K562 (cell line): ENCODE data around the gene MTA2. TPM values are rescaled to one million over a fixed set of nuclear protein-coding genes. Genes with fewer than 3 reads are reported as not detected.

ENCODE experiments used
- BRCA1 ChIP-seq, 2 experiments: fragments of 450-650 bp in 1 of 2; sonication (generic) in 1 of 2; formaldehyde crosslinking in 1 of 2; IDR thresholded peaks; 2 replicates each; pipeline versions ENCODE4 v1.5.0 to v1.6.1; 2017 to 2020; ENCODE audit warnings: mild to moderate bottlenecking in 1 of 2, missing genetic modification reagents in 1 of 2
- CAMTA2 ChIP-seq: fragments of 250-450 bp; sonication (Bioruptor Pico); conservative IDR thresholded peaks from 2 replicates; pipeline ENCODE4 v1.5.1; 2022
- CEBPG ChIP-seq, 3 experiments: fragments of 200-800 bp in 1 of 3; sonication (Bioruptor generic) in 1 of 3; sonication (generic) in 1 of 3; formaldehyde crosslinking in 1 of 3; IDR thresholded peaks in 2 of 3; conservative IDR thresholded peaks in 1 of 3; 2 replicates each; pipeline versions ENCODE4 v1.6.1 to v1.8.0; 2016 to 2022; ENCODE audit warnings: missing compliant biosample characterization in 2 of 3, missing genetic modification characterization in 2 of 3, mild to moderate bottlenecking in 1 of 3, missing genetic modification reagents in 1 of 3
- ETV5 ChIP-seq: sonication (generic); formaldehyde crosslinking; IDR thresholded peaks from 2 replicates; pipeline ENCODE4 v1.4.0; 2020; ENCODE audit warnings: low read depth, mild to moderate bottlenecking, missing genetic modification reagents
- FOXP1 ChIP-seq: sonication (generic); formaldehyde crosslinking; IDR thresholded peaks from 2 replicates; pipeline ENCODE4 v1.8.0; 2022; ENCODE audit warnings: mild to moderate bottlenecking, missing genetic modification reagents
- HDAC2 ChIP-seq: fragments of 450-650 bp; IDR thresholded peaks from 2 replicates; pipeline ENCODE4 v1.6.1; 2016; ENCODE audit warnings: mild to moderate bottlenecking
- HLTF ChIP-seq: fragments of 450-650 bp; IDR thresholded peaks from 2 replicates; pipeline ENCODE4 v1.6.1; 2016
- HNRNPUL1 ChIP-seq: fragments of 200-400 bp; formaldehyde crosslinking; IDR thresholded peaks from 2 replicates; pipeline ENCODE4 v1.6.1; 2017; ENCODE audit warnings: low read length
- KHSRP ChIP-seq: fragments of 450-650 bp; IDR thresholded peaks from 2 replicates; pipeline ENCODE4 v1.6.1; 2017
- NR2C1 ChIP-seq, 2 experiments: fragments of 450-650 bp; IDR thresholded peaks; 2 replicates each; pipeline ENCODE4 v1.6.1; 2017; ENCODE audit warnings: mild to moderate bottlenecking in 2 of 2, antibody characterized with exemption in 1 of 2, inconsistent platforms in 1 of 2, missing compliant biosample characterization in 1 of 2, missing genetic modification characterization in 1 of 2
- PRMT5 ChIP-seq: sonication (generic); formaldehyde crosslinking; IDR thresholded peaks from 2 replicates; pipeline ENCODE4 v1.5.0; 2020; ENCODE audit warnings: missing genetic modification reagents
- PRPF4 ChIP-seq: fragments of 200-400 bp; formaldehyde crosslinking; IDR thresholded peaks from one replicate; pipeline ENCODE4 v1.6.1; 2017; ENCODE audit warnings: low read length, low read depth, mild to moderate bottlenecking; ENCODE audit not compliant: insufficient read depth, poor library complexity, severe bottlenecking
- RAD21 ChIP-seq, 2 experiments: fragments of 250-450 bp in 1 of 2; fragments of 450-650 bp in 1 of 2; sonication (Bioruptor Pico) in 1 of 2; formaldehyde crosslinking in 1 of 2; IDR thresholded peaks in 1 of 2; conservative IDR thresholded peaks in 1 of 2; 2 replicates each; pipeline versions ENCODE4 v1.4.0 to v1.8.0; 2020 to 2022; ENCODE audit warnings: mild to moderate bottlenecking in 2 of 2, moderate library complexity in 1 of 2
- YBX1 ChIP-seq: fragments of 450-650 bp; IDR thresholded peaks from 2 replicates; pipeline ENCODE4 v1.7.1; 2016; ENCODE audit warnings: mild to moderate bottlenecking
- ZNF785 ChIP-seq: fragments of 250-450 bp; sonication (Bioruptor Pico); IDR thresholded peaks from 2 replicates; pipeline ENCODE4 v1.4.0; 2020; ENCODE audit warnings: mild to moderate bottlenecking
- ZSCAN32 ChIP-seq: fragments of 450-650 bp; formaldehyde crosslinking; IDR thresholded peaks from 2 replicates; pipeline ENCODE4 v1.4.0; 2020; ENCODE audit warnings: mild to moderate bottlenecking, moderate library complexity
- polyA plus RNA-seq, 8 experiments: library from polyadenylated mRNA; depleted of rRNA in 4 of 8; stranded (reverse) in 5 of 8; unstranded in 3 of 8; fragments of >200 nt; fragmentation: Nextera tagmentation in 2 of 8; fragmentation: Illumina TruSeq in 1 of 8; extraction: Ambion mirVana in 2 of 8; extraction: Trizol in 1 of 8; gene quantifications; 2 replicates each; pipeline versions ENCODE4 v1.2.1 to v1.2.3, GENCODE V29; 2011 to 2014; ENCODE audit warnings: inconsistent platforms in 1 of 8, missing spikeins in 1 of 8
- total RNA-seq, 7 experiments: library from RNA; depleted of rRNA in 6 of 7; stranded (reverse); fragments of >200 nt in 6 of 7; fragmentation: Illumina TruSeq in 2 of 7; extraction: Trizol in 2 of 7; gene quantifications; 2 replicates each; pipeline versions ENCODE4 v1.2.1 to v1.2.3, GENCODE V29; 2011 to 2021; ENCODE audit warnings: low replicate concordance in 1 of 7
- TF ChIP-seq, protein P1 (sequence below): fragments of 450-650 bp; IDR thresholded peaks from 2 replicates; pipeline ENCODE4 v1.6.1; 2018; ENCODE audit not compliant: partially characterized antibody
- TF ChIP-seq, protein P2 (sequence below): fragments of 450-650 bp; conservative IDR thresholded peaks from 2 replicates; pipeline ENCODE4 v1.6.1; 2016; ENCODE audit warnings: missing genetic modification characterization, low read depth, mild to moderate bottlenecking, control low read depth, missing compliant biosample characterization
- TF ChIP-seq, protein P3 (sequence below): fragments of 450-650 bp; conservative IDR thresholded peaks from 2 replicates; pipeline ENCODE4 v1.6.1; 2016; ENCODE audit warnings: missing genetic modification characterization, low read depth, mild to moderate bottlenecking, missing compliant biosample characterization, moderate library complexity
- TF ChIP-seq, protein P4 (sequence below): fragments of 450-650 bp; formaldehyde crosslinking; IDR thresholded peaks from 2 replicates; pipeline ENCODE4 v1.4.0; 2022; ENCODE audit warnings: mild to moderate bottlenecking, moderate library complexity

The MTA2 gene
- total and polyA plus RNA-seq, 9 of the 15 experiments (the other 6 are each of a cell fraction or from before 2014, with no cell fraction given): 6.2 to 220 (median 172) TPM

DNA sequence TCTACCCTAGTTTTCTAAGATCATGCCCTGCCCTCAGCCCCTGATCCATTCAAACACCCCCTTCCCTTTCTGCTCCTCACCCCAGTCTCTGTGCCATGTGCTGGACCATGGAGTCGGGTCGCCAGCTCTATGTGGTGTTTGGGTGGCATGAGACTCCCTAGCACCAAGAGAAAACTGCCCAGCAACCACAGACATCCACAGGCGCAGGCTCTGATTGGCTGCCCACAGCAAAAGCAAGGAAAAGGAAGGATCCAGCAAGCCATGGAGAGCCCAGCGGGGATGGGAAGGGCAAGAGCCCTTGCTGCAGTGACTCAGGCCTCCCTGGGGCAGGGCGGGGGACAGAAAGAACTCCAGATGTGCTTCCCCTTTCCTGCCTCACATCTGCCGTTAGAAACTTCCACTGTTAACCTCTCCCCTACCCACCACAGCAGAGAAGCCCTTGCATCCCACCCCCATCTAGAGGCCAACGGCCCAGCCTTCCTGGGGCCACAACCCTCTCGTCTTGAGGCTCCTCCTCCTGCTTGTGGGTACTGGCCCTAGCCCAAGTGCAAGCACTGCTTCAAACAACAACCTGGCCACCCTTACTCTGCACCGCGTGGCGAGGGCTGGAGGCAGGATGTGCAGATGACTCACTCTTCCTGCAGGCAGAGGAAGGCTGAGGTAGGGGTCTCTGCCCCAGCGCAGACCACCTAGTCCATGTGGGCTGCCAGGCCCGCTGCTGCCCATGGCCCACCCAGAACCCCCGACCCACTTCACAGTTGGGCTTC lies 45.4 kb downstream of the MTA2 start (continued):
- TF ChIP-seq, protein P1, sequence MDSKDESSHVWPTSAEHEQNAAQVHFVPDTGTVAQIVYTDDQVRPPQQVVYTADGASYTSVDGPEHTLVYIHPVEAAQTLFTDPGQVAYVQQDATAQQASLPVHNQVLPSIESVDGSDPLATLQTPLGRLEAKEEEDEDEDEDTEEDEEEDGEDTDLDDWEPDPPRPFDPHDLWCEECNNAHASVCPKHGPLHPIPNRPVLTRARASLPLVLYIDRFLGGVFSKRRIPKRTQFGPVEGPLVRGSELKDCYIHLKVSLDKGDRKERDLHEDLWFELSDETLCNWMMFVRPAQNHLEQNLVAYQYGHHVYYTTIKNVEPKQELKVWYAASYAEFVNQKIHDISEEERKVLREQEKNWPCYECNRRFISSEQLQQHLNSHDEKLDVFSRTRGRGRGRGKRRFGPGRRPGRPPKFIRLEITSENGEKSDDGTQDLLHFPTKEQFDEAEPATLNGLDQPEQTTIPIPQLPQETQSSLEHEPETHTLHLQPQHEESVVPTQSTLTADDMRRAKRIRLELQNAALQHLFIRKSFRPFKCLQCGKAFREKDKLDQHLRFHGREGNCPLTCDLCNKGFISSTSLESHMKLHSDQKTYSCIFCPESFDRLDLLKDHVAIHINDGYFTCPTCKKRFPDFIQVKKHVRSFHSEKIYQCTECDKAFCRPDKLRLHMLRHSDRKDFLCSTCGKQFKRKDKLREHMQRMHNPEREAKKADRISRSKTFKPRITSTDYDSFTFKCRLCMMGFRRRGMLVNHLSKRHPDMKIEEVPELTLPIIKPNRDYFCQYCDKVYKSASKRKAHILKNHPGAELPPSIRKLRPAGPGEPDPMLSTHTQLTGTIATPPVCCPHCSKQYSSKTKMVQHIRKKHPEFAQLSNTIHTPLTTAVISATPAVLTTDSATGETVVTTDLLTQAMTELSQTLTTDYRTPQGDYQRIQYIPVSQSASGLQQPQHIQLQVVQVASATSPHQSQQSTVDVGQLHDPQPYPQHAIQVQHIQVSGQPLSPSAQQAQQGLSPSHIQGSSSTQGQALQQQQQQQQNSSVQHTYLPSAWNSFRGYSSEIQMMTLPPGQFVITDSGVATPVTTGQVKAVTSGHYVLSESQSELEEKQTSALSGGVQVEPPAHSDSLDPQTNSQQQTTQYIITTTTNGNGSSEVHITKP: peak; percentile 77
- TF ChIP-seq PRMT5 (CRISPR knock-in tag): no peak
- TF ChIP-seq, protein P2, sequence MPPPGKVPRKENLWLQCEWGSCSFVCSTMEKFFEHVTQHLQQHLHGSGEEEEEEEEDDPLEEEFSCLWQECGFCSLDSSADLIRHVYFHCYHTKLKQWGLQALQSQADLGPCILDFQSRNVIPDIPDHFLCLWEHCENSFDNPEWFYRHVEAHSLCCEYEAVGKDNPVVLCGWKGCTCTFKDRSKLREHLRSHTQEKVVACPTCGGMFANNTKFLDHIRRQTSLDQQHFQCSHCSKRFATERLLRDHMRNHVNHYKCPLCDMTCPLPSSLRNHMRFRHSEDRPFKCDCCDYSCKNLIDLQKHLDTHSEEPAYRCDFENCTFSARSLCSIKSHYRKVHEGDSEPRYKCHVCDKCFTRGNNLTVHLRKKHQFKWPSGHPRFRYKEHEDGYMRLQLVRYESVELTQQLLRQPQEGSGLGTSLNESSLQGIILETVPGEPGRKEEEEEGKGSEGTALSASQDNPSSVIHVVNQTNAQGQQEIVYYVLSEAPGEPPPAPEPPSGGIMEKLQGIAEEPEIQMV (tag): 0 out of 2 replicates have a peak, but pooled peaks have one; percentile 5
- no peak for TF ChIP-seq BRCA1 (IDR thresholded peaks at IDR 0.05)
- TF ChIP-seq BRCA1 (CRISPR knock-in tag; IDR thresholded peaks at IDR 0.05): no peak
- no peak for TF ChIP-seq CEBPG (CRISPR knock-in tag; IDR thresholded peaks at IDR 0.05)
- no peak for TF ChIP-seq CEBPG (tag; conservative IDR thresholded peaks at IDR 0.05 in 1 of 2, IDR thresholded peaks at IDR 0.05 in 1 of 2)
- TF ChIP-seq YBX1: no peak
- TF ChIP-seq HNRNPUL1: no peak
- TF ChIP-seq KHSRP: no peak
- no peak for TF ChIP-seq ETV5 (CRISPR knock-in tag)
- TF ChIP-seq ZSCAN32 (CRISPR knock-in tag): no peak
- TF ChIP-seq ZNF785 (CRISPR knock-in tag): no peak
- TF ChIP-seq HLTF: no peak
- TF ChIP-seq PRPF4: no peak
- no peak for TF ChIP-seq CAMTA2 (CRISPR knock-in tag)
- TF ChIP-seq NR2C1 (IDR thresholded peaks at IDR 0.05): peak; percentile 20; the same call in 1 of the 2 replicates
- TF ChIP-seq NR2C1 (tag; IDR thresholded peaks at IDR 0.05): no peak
- TF ChIP-seq HDAC2: peak; percentile 63; the same call in 1 of the 2 replicates
- TF ChIP-seq, protein P3, sequence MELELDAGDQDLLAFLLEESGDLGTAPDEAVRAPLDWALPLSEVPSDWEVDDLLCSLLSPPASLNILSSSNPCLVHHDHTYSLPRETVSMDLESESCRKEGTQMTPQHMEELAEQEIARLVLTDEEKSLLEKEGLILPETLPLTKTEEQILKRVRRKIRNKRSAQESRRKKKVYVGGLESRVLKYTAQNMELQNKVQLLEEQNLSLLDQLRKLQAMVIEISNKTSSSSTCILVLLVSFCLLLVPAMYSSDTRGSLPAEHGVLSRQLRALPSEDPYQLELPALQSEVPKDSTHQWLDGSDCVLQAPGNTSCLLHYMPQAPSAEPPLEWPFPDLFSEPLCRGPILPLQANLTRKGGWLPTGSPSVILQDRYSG (tag): no peak
- TF ChIP-seq FOXP1 (CRISPR knock-in tag): no peak
- TF ChIP-seq RAD21 (CRISPR knock-in tag; conservative IDR thresholded peaks at IDR 0.05 in 1 of 2, IDR thresholded peaks at IDR 0.05 in 1 of 2): no peak; a peak in 1 of 4 replicates
- TF ChIP-seq, protein P4, sequence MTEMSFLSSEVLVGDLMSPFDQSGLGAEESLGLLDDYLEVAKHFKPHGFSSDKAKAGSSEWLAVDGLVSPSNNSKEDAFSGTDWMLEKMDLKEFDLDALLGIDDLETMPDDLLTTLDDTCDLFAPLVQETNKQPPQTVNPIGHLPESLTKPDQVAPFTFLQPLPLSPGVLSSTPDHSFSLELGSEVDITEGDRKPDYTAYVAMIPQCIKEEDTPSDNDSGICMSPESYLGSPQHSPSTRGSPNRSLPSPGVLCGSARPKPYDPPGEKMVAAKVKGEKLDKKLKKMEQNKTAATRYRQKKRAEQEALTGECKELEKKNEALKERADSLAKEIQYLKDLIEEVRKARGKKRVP (CRISPR knock-in tag): 0 out of 2 replicates have a peak, but pooled peaks have one; percentile 30
